ENCODE measurements around the gene FADS3. TPM values are rescaled to one million over a fixed set of nuclear protein-coding genes. Genes with fewer than 3 reads are reported as not detected.

FADS3 gene
- total RNA-seq, 2 donors from 2014 or later: 18.5 to 74.9 TPM

DNA sequence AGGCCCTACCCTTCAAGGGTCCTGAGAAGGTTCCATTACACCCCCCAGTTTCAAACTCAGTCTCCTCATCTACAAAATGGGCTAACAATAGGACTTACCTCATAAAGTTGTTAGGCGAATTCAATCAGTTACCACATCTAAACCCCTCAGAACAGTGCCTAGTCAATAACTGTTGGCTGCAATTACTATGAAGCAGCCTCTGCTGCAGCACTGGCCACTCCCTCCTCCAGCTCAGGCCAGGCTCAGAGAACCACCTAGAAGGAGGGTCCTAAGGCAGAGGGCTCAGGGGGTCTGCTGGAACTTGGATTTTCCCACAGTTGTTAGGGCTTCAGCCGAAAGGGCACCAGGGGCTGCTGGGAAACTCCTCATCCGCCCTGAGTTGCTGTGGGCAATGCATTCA is 4.7 kb downstream of the FADS3 start:
- DNase-seq (ENCODE audit: low spot score): no peak
- H3K27ac ChIP-seq: no peak overlapping the region
- H3K27me3 ChIP-seq (replicated peaks; ENCODE audit: insufficient read depth): no peaks in the 10 kb centered on the region
- WGBS: 100% methylated on average over 3 of the region's 3 CpGs
- intact Hi-C loops (cut with DNase I): loop anchor here (5.0 kb wide), 1 partner anchor 69 kb away; the partner anchor contains the start of gene FADS1
- no peak for TF ChIP-seq CTCF (IDR thresholded peaks at IDR 0.05)
- TF ChIP-seq POLR2AphosphoS5 (IDR thresholded peaks at IDR 0.05): no peak
- TF ChIP-seq POLR2A (IDR thresholded peaks at IDR 0.05): no peak
- no peak overlapping the region for H3K4me3 ChIP-seq
- no peaks in the 10 kb centered on the region for H3K9me3 ChIP-seq
- H3K36me3 ChIP-seq: no peaks in the 10 kb centered on the region
- H3K4me1 ChIP-seq (replicated peaks): peaks cover 9% of the 10 kb centered on the region

DNA sequence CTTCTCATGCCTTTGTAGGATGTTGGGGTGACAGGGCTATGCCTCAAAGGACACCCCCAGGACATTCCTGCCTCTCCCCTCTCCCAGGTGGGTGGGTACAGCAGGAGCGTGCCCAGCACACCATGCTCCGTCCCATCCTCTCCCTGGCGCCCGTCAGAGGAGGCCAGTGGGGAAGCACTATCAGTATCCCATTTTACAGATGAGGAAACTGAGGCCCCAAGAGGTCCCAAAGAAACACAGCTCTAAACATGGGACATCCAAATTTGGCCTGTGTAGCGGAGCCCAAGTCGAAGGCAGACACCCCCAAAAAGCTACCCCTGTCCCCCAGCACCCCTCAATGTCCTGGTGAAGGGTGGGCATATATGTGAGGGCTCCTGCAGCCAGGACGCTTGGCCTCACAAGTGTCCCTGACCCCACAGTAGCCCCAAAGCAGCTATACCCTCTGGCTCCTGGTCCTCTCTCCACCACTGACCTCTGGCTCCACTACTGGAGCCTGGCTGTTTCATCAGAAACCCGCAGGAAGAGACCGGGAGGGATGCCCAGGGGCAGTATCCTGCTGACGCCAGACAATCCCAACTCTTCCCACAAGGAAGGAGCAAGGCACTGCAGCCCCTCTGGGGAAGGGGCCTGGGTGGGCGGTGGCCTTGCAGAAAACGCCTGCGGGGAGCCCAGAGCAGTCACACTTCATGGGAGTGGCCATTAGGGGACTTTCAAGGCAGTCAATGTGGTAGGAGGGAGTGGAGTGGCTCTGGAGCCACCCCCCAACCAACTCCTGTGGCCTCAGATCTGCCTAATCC is 5.4 kb downstream of the FADS3 start:
- no peak for DNase-seq (ENCODE audit: low spot score)
- H3K27me3 ChIP-seq (replicated peaks; ENCODE audit: insufficient read depth): no peaks in the 10 kb centered on the region
- TF ChIP-seq POLR2AphosphoS5 (IDR thresholded peaks at IDR 0.05) (no peak), POLR2A (IDR thresholded peaks at IDR 0.05) (no peak), CTCF (IDR thresholded peaks at IDR 0.05) (no peak)
- WGBS: 98% methylated on average over 9 of the region's 13 CpGs
- no peaks in the 10 kb centered on the region for H3K36me3 ChIP-seq
- no peak overlapping the region for H3K4me3 ChIP-seq
- no peak overlapping the region for H3K27ac ChIP-seq
- intact Hi-C loops (cut with DNase I): loop anchor here (5.0 kb wide), 1 partner anchor 69 kb away; the partner anchor contains the start of gene FADS1
- peaks cover 9% of the 10 kb centered on the region for H3K4me1 ChIP-seq (replicated peaks)
- no peaks in the 10 kb centered on the region for H3K9me3 ChIP-seq

- Histone ChIP-seq H3K36me3 (no peaks in the 10 kb centered on the region), H3K27me3 (replicated peaks; ENCODE audit: insufficient read depth) (no peaks in the 10 kb centered on the region), H3K27ac (no peak overlapping the region), H3K4me3 (no peak overlapping the region), H3K4me1 (replicated peaks) (peaks cover 2% of the 10 kb centered on the region), H3K9me3 (no peaks in the 10 kb centered on the region)
- no peak for TF ChIP-seq POLR2A (IDR thresholded peaks at IDR 0.05)
- TF ChIP-seq POLR2AphosphoS5 (IDR thresholded peaks at IDR 0.05): no peak
- no peak for TF ChIP-seq CTCF (IDR thresholded peaks at IDR 0.05)
- WGBS: 80% methylated on average over 7 of the region's 7 CpGs
- no peak for DNase-seq (ENCODE audit: low spot score)
- intact Hi-C loops (cut with DNase I): loop anchor here (5.0 kb wide), 1 partner anchor 68 kb away; the partner anchor contains the start of gene FADS1
Observed at GRCh38 chr11:61885166-61885778, 6.1 kb downstream of the FADS3 start.

- H3K27ac ChIP-seq: no peak overlapping the region
- WGBS: 89% methylated on average over 5 of the region's 5 CpGs
- H3K27me3 ChIP-seq (replicated peaks; ENCODE audit: insufficient read depth): no peaks in the 10 kb centered on the region
- no peak overlapping the region for H3K4me3 ChIP-seq
- intact Hi-C loops (cut with DNase I): no loop called here
- DNase-seq (ENCODE audit: low spot score): no peak
- TF ChIP-seq POLR2A (IDR thresholded peaks at IDR 0.05) (no peak), POLR2AphosphoS5 (IDR thresholded peaks at IDR 0.05) (no peak), CTCF (IDR thresholded peaks at IDR 0.05) (no peak)
- no peaks in the 10 kb centered on the region for H3K9me3 ChIP-seq
- no peaks in the 10 kb centered on the region for H3K36me3 ChIP-seq
- H3K4me1 ChIP-seq (replicated peaks): no peaks in the 10 kb centered on the region
Observed at GRCh38 chr11:61883947-61884346, 7.4 kb downstream of the FADS3 start.

Measured in prostate gland (tissue), 2 donors.